Measurements from ENCODE around the gene PFDN5.
"Not testable (repeated sequence)": the region's sequence is repeated elsewhere in the genome, so short reads cannot be mapped to it uniquely, and the experiment has no call there.

The PFDN5 gene

GRCh38 chr12:53330671-53331070, 35.3 kb downstream of the PFDN5 start:
- H3K4me1 Mint-ChIP-seq (ENCODE audit: low read depth) = peaks cover 3% of the 10 kb centered on the region
- no peak overlapping the region for H3K4me3 Mint-ChIP-seq
- no peak overlapping the region for H3K27ac Mint-ChIP-seq
- no peaks in the 10 kb centered on the region for H3K36me3 Mint-ChIP-seq
- peaks cover 7% of the 10 kb centered on the region for H3K27me3 Mint-ChIP-seq
- H3K9me3 Mint-ChIP-seq (ENCODE audit: low read depth) = no peaks in the 10 kb centered on the region

GRCh38 chr12:53332339-53332738, 37.0 kb downstream of the PFDN5 start:
- H3K27me3 Mint-ChIP-seq = peaks cover 12% of the 10 kb centered on the region

GRCh38 chr12:53332744-53333143, 37.4 kb downstream of the PFDN5 start:
- H3K27ac Mint-ChIP-seq = no peak overlapping the region
- H3K27me3 Mint-ChIP-seq = peaks cover 16% of the 10 kb centered on the region
- H3K9me3 Mint-ChIP-seq (ENCODE audit: low read depth) = no peaks in the 10 kb centered on the region
- no peaks in the 10 kb centered on the region for H3K36me3 Mint-ChIP-seq
- H3K4me1 Mint-ChIP-seq (ENCODE audit: low read depth) = peaks cover 4% of the 10 kb centered on the region
- H3K4me3 Mint-ChIP-seq = no peak overlapping the region

More at GRCh38 chr12:53332339-53332738, 37.0 kb downstream of the PFDN5 start:
- not testable (repeated sequence) for H3K27ac Mint-ChIP-seq; H3K36me3 Mint-ChIP-seq; H3K4me3 Mint-ChIP-seq; H3K9me3 Mint-ChIP-seq (ENCODE audit: low read depth); H3K4me1 Mint-ChIP-seq (ENCODE audit: low read depth)

- Mint-ChIP-seq H3K4me3 (no peak overlapping the region), H3K9me3 (ENCODE audit: low read depth) (no peaks in the 10 kb centered on the region), H3K27me3 (peaks cover 18% of the 10 kb centered on the region), H3K27ac (no peak overlapping the region), H3K4me1 (ENCODE audit: low read depth) (peaks cover 6% of the 10 kb centered on the region), H3K36me3 (no peaks in the 10 kb centered on the region)
These were observed 37.9 kb downstream of the PFDN5 start for GRCh38 chr12:53333289-53333688.

- no peak overlapping the region for H3K27ac Mint-ChIP-seq
- no peak overlapping the region for H3K4me3 Mint-ChIP-seq
- peaks cover 6% of the 10 kb centered on the region for H3K4me1 Mint-ChIP-seq (ENCODE audit: low read depth)
- peaks cover 18% of the 10 kb centered on the region for H3K27me3 Mint-ChIP-seq
- no peaks in the 10 kb centered on the region for H3K36me3 Mint-ChIP-seq
- H3K9me3 Mint-ChIP-seq (ENCODE audit: low read depth) = no peaks in the 10 kb centered on the region
These were observed 38.5 kb downstream of the PFDN5 start for GRCh38 chr12:53333845-53334244.

GRCh38 chr12:53334822-53335221, 39.5 kb downstream of the PFDN5 start:
- Mint-ChIP-seq H3K27ac (no peak overlapping the region), H3K9me3 (ENCODE audit: low read depth) (no peaks in the 10 kb centered on the region), H3K36me3 (no peaks in the 10 kb centered on the region), H3K27me3 (peaks cover 20% of the 10 kb centered on the region), H3K4me1 (ENCODE audit: low read depth) (peaks cover 6% of the 10 kb centered on the region), H3K4me3 (no peak overlapping the region)

GRCh38 chr12:53336181-53336681, 40.9 kb downstream of the PFDN5 start, which contains the start of gene SP7:
TSS of gene SP7 (minus strand) at chr12:53336354. CDS start at chr12:53335646, 708 bp downstream.
- Mint-ChIP-seq H3K27ac (no peak within 1 kb of the TSS), H3K27me3 (peaks cover 22% of the 10 kb centered on the region), H3K9me3 (ENCODE audit: low read depth) (no peaks in the 10 kb centered on the region), H3K4me1 (ENCODE audit: low read depth) (peaks cover 6% of the 10 kb centered on the region), H3K4me3 (no peak within 1 kb of the TSS), H3K36me3 (no peaks in the 10 kb centered on the region)

GRCh38 chr12:53338017-53338416, 42.7 kb downstream of the PFDN5 start:
- no peaks in the 10 kb centered on the region for H3K9me3 Mint-ChIP-seq (ENCODE audit: low read depth)
- peaks cover 22% of the 10 kb centered on the region for H3K27me3 Mint-ChIP-seq
- H3K4me3 Mint-ChIP-seq = no peak overlapping the region
- peak overlapping the region; percentile 7 for H3K27ac Mint-ChIP-seq
- H3K36me3 Mint-ChIP-seq = no peaks in the 10 kb centered on the region
- H3K4me1 Mint-ChIP-seq (ENCODE audit: low read depth) = peaks cover 6% of the 10 kb centered on the region

GRCh38 chr12:53338916-53339315, 43.6 kb downstream of the PFDN5 start:
- no peaks in the 10 kb centered on the region for H3K9me3 Mint-ChIP-seq (ENCODE audit: low read depth)
- peaks cover 18% of the 10 kb centered on the region for H3K27me3 Mint-ChIP-seq
- H3K4me1 Mint-ChIP-seq (ENCODE audit: low read depth) = peaks cover 11% of the 10 kb centered on the region
- no peaks in the 10 kb centered on the region for H3K36me3 Mint-ChIP-seq
- no peak overlapping the region for H3K4me3 Mint-ChIP-seq
- no peak overlapping the region for H3K27ac Mint-ChIP-seq

GRCh38 chr12:53340398-53340797, 45.1 kb downstream of the PFDN5 start:
- Mint-ChIP-seq H3K4me3 (no peak overlapping the region), H3K4me1 (ENCODE audit: low read depth) (peaks cover 19% of the 10 kb centered on the region), H3K27me3 (peaks cover 15% of the 10 kb centered on the region), H3K9me3 (ENCODE audit: low read depth) (no peaks in the 10 kb centered on the region), H3K36me3 (no peaks in the 10 kb centered on the region), H3K27ac (no peak overlapping the region)

GRCh38 chr12:53343449-53343848, 48.1 kb downstream of the PFDN5 start:
- H3K27ac Mint-ChIP-seq = no peak overlapping the region
- no peaks in the 10 kb centered on the region for H3K36me3 Mint-ChIP-seq
- peaks cover 14% of the 10 kb centered on the region for H3K4me1 Mint-ChIP-seq (ENCODE audit: low read depth)
- H3K4me3 Mint-ChIP-seq = peak overlapping the region; percentile 81
- peaks cover 4% of the 10 kb centered on the region for H3K27me3 Mint-ChIP-seq
- no peaks in the 10 kb centered on the region for H3K9me3 Mint-ChIP-seq (ENCODE audit: low read depth)

- Mint-ChIP-seq H3K27ac (no peak overlapping the region), H3K4me1 (ENCODE audit: low read depth) (peaks cover 14% of the 10 kb centered on the region), H3K27me3 (peaks cover 4% of the 10 kb centered on the region), H3K36me3 (no peaks in the 10 kb centered on the region), H3K9me3 (ENCODE audit: low read depth) (no peaks in the 10 kb centered on the region), H3K4me3 (peak overlapping the region; percentile 81)
These were observed 48.6 kb downstream of the PFDN5 start for GRCh38 chr12:53343969-53344368.

GRCh38 chr12:53344487-53344823, 49.1 kb downstream of the PFDN5 start:
- Mint-ChIP-seq H3K4me1 (ENCODE audit: low read depth) (peaks cover 14% of the 10 kb centered on the region), H3K9me3 (ENCODE audit: low read depth) (no peaks in the 10 kb centered on the region), H3K4me3 (peak overlapping the region; percentile 81), H3K27me3 (peaks cover 4% of the 10 kb centered on the region), H3K27ac (no peak overlapping the region), H3K36me3 (no peaks in the 10 kb centered on the region)

GRCh38 chr12:53344824-53345485, 49.6 kb downstream of the PFDN5 start:
- Mint-ChIP-seq H3K36me3 (no peaks in the 10 kb centered on the region), H3K27me3 (peaks cover 1% of the 10 kb centered on the region), H3K4me1 (ENCODE audit: low read depth) (peaks cover 14% of the 10 kb centered on the region), H3K27ac (peak overlapping the region; percentile 86), H3K9me3 (ENCODE audit: low read depth) (no peaks in the 10 kb centered on the region), H3K4me3 (peak overlapping the region; percentile 97)

- Mint-ChIP-seq H3K9me3 (ENCODE audit: low read depth) (no peaks in the 10 kb centered on the region), H3K4me1 (ENCODE audit: low read depth) (peaks cover 14% of the 10 kb centered on the region), H3K4me3 (peak overlapping the region; percentile 97), H3K36me3 (no peaks in the 10 kb centered on the region), H3K27ac (no peak overlapping the region), H3K27me3 (no peaks in the 10 kb centered on the region)
These were observed 50.3 kb downstream of the PFDN5 start for GRCh38 chr12:53345486-53346188.
